ENCODE results near the gene RNU4-1. TPM values are rescaled to one million over a fixed set of nuclear protein-coding genes. Genes with fewer than 3 reads are reported as not detected.
"Not testable (repeated sequence)": the region's sequence is repeated elsewhere in the genome, so short reads cannot be mapped to it uniquely, and the experiment has no call there.

RNU4-1 gene
- under 1 TPM; under 0.01 TPM for total RNA-seq

- intact Hi-C loops (cut with DNase I) = no loop called here
- Histone ChIP-seq H3K9me3 (no peaks in the 10 kb centered on the region), H3K36me3 (replicated peaks in 1 of 2; ENCODE audit: insufficient read depth in 1 of 2, low read depth in 2 of 2) (no peaks in the 10 kb centered on the region), H3K4me3 (peak within 1 kb of the TSS; percentile 21 to 51), H3K4me1 (peaks cover 18% of the 10 kb centered on the region), H3K27ac (peak within 1 kb of the TSS; percentile 98 to 99 (median 99)), H3K27me3 (no peaks in the 10 kb centered on the region)
- DNase-seq = peak; percentile 79 to 91 (median 84)
- 0% methylated on average over 29 of the region's 29 CpGs for WGBS, 2 donors
- TF ChIP-seq CTCF (IDR thresholded peaks at IDR 0.05) = peak in 1 of 7 experiments; percentile 1
- TF ChIP-seq POLR2A (IDR thresholded peaks at IDR 0.05) = peak; percentile 68 to 99 (median 98)
- peak; percentile 67 for ATAC-seq
These were observed at the start of gene RNU4-1 for GRCh38 chr12:120292661-120293531. Gene RNU4-1 (minus strand): TSS chr12:120293237.

- DNase-seq (no peak), ATAC-seq (no peak)
- 61 to 70% methylated on average over 24 to 29 of the region's 30 CpGs for WGBS, 2 donors
- Histone ChIP-seq H3K27ac (no peak overlapping the region), H3K27me3 (no peaks in the 10 kb centered on the region), H3K4me1 (peaks cover 7% of the 10 kb centered on the region), H3K4me3 (no peak overlapping the region), H3K36me3 (replicated peaks in 1 of 2; ENCODE audit: insufficient read depth in 1 of 2, low read depth in 2 of 2) (no peaks in the 10 kb centered on the region), H3K9me3 (no peaks in the 10 kb centered on the region)
- intact Hi-C loops (cut with DNase I) = loop anchor here (5.0 kb wide), 1 partner anchor 90 kb away; no protein-coding TSS in a partner anchor
- TF ChIP-seq POLR2A (IDR thresholded peaks at IDR 0.05) = no peak
- TF ChIP-seq CTCF (IDR thresholded peaks at IDR 0.05) = no peak
These were observed 49.4 kb upstream of the RNU4-1 start for GRCh38 chr12:120342175-120343038.

- ATAC-seq = no peak
- 90 to 96% methylated on average over 4 of the region's 4 CpGs for WGBS, 2 donors
- TF ChIP-seq POLR2A (IDR thresholded peaks at IDR 0.05) = no peak
- TF ChIP-seq CTCF (IDR thresholded peaks at IDR 0.05) = no peak
- Histone ChIP-seq H3K4me1 (no peaks in the 10 kb centered on the region), H3K27me3 (no peaks in the 10 kb centered on the region), H3K36me3 (replicated peaks in 1 of 2; ENCODE audit: insufficient read depth in 1 of 2, low read depth in 2 of 2) (no peaks in the 10 kb centered on the region), H3K4me3 (no peak overlapping the region), H3K27ac (no peak overlapping the region), H3K9me3 (no peaks in the 10 kb centered on the region)
- intact Hi-C loops (cut with DNase I) = no loop called here
- DNase-seq = no peak
These were observed 46.2 kb upstream of the RNU4-1 start for GRCh38 chr12:120339256-120339655.

GRCh38 chr12:120337730-120338129 is 44.7 kb upstream of the RNU4-1 start:
- intact Hi-C loops (cut with DNase I) = no loop called here
- 89 to 93% methylated on average over 2 of the region's 2 CpGs for WGBS, 2 donors

GRCh38 chr12:120336392-120336791 is 43.4 kb upstream of the RNU4-1 start:
- intact Hi-C loops (cut with DNase I); H3K27me3 ChIP-seq; H3K36me3 ChIP-seq (replicated peaks in 1 of 2; ENCODE audit: insufficient read depth in 1 of 2, low read depth in 2 of 2); DNase-seq; ATAC-seq; H3K27ac ChIP-seq; H3K4me3 ChIP-seq; H3K9me3 ChIP-seq: not testable (repeated sequence)
- 95 to 96% methylated on average over 2 of the region's 2 CpGs for WGBS, 2 donors
- peaks cover 25% of the 10 kb centered on the region for H3K4me1 ChIP-seq

More at GRCh38 chr12:120337730-120338129, 44.7 kb upstream of the RNU4-1 start:
- no peaks in the 10 kb centered on the region for H3K9me3 ChIP-seq
- peaks cover 11% of the 10 kb centered on the region for H3K4me1 ChIP-seq
- no peak for ATAC-seq
- DNase-seq = no peak
- no peak overlapping the region for H3K4me3 ChIP-seq
- H3K36me3 ChIP-seq (replicated peaks in 1 of 2; ENCODE audit: insufficient read depth in 1 of 2, low read depth in 2 of 2) = no peaks in the 10 kb centered on the region
- TF ChIP-seq POLR2A (IDR thresholded peaks at IDR 0.05) (no peak), CTCF (IDR thresholded peaks at IDR 0.05) (no peak)
- H3K27me3 ChIP-seq = no peaks in the 10 kb centered on the region
- H3K27ac ChIP-seq = no peak overlapping the region

All from body of pancreas (tissue), 4 donors.